Duodenal mucosa (tissue), 2 donors: Measurements from ENCODE around the gene CBX8.

Source experiments
- H3K27ac ChIP-seq: one replicate; pipeline ENCODE4 v1.7.0; 2013; ENCODE audit warnings: low read depth, low read length
- H3K27me3 ChIP-seq, 2 donors: one replicate each; pipeline ENCODE4 v1.7.0; 2013; ENCODE audit warnings: low read length in 2 of 2, control low read depth in 1 of 2; ENCODE audit not compliant: insufficient read depth in 2 of 2, control insufficient read depth in 1 of 2
- H3K36me3 ChIP-seq, 2 donors: one replicate each; pipeline ENCODE4 v1.7.0; 2013; ENCODE audit warnings: low read length in 2 of 2, control low read depth in 1 of 2; ENCODE audit not compliant: insufficient read depth in 2 of 2, control insufficient read depth in 1 of 2
- H3K4me1 ChIP-seq, 2 donors: one replicate each; pipeline ENCODE4 v1.7.0; 2013; ENCODE audit warnings: low read length in 2 of 2, control low read depth in 1 of 2; ENCODE audit not compliant: insufficient read depth in 2 of 2, control insufficient read depth in 1 of 2
- H3K4me3 ChIP-seq, 2 donors: one replicate each; pipeline ENCODE4 v1.7.0; 2013; ENCODE audit warnings: low read length in 2 of 2, low read depth in 1 of 2
- H3K9ac ChIP-seq, 2 donors: one replicate each; pipeline ENCODE4 v1.7.0; 2013; ENCODE audit warnings: low read length in 2 of 2, low read depth in 1 of 2
- H3K9me3 ChIP-seq, 2 donors: one replicate each; pipeline ENCODE4 v1.7.0; 2013; ENCODE audit warnings: low read length in 2 of 2, control low read depth in 1 of 2; ENCODE audit not compliant: control insufficient read depth in 1 of 2

The CBX8 gene

GRCh38 chr17:79803997-79804855 is 7.3 kb upstream of the CBX8 start:
- no peak overlapping the region for H3K27ac ChIP-seq
- peaks cover 20 to 35% of the 10 kb centered on the region in 2 donors for H3K4me1 ChIP-seq
- peak overlapping the region in 1 of 2 donors; percentile 32 for H3K4me3 ChIP-seq

GRCh38 chr17:79803421-79803996 is 6.6 kb upstream of the CBX8 start:
- no peaks in the 10 kb centered on the region for H3K9me3 ChIP-seq
- H3K9ac ChIP-seq, result no peak overlapping the region
- H3K27me3 ChIP-seq, result peaks cover 99 to 100% of the 10 kb centered on the region in 2 donors
- H3K27ac ChIP-seq, result no peak overlapping the region
- H3K36me3 ChIP-seq, result no peaks in the 10 kb centered on the region
- H3K4me3 ChIP-seq, result no peak overlapping the region
- peaks cover 19 to 33% of the 10 kb centered on the region in 2 donors for H3K4me1 ChIP-seq

More at GRCh38 chr17:79803997-79804855, 7.3 kb upstream of the CBX8 start:
- Histone ChIP-seq H3K9me3 (no peaks in the 10 kb centered on the region), H3K27me3 (peaks cover 99 to 100% of the 10 kb centered on the region in 2 donors), H3K36me3 (no peaks in the 10 kb centered on the region), H3K9ac (no peak overlapping the region)

- peaks cover 99 to 100% of the 10 kb centered on the region in 2 donors for H3K27me3 ChIP-seq
- no peak overlapping the region for H3K9ac ChIP-seq
- no peaks in the 10 kb centered on the region for H3K36me3 ChIP-seq
- no peaks in the 10 kb centered on the region for H3K9me3 ChIP-seq
- no peak overlapping the region for H3K27ac ChIP-seq
- H3K4me3 ChIP-seq, result no peak overlapping the region
- peaks cover 23 to 39% of the 10 kb centered on the region in 2 donors for H3K4me1 ChIP-seq
Observed at GRCh38 chr17:79802736-79803420, 6.0 kb upstream of the CBX8 start.

GRCh38 chr17:79802039-79802735 is 5.3 kb upstream of the CBX8 start:
- no peak overlapping the region for H3K4me3 ChIP-seq
- no peak overlapping the region for H3K27ac ChIP-seq
- peaks cover 93 to 94% of the 10 kb centered on the region in 2 donors for H3K27me3 ChIP-seq
- H3K9me3 ChIP-seq, result no peaks in the 10 kb centered on the region
- H3K36me3 ChIP-seq, result no peaks in the 10 kb centered on the region
- H3K9ac ChIP-seq, result no peak overlapping the region
- peaks cover 23 to 41% of the 10 kb centered on the region in 2 donors for H3K4me1 ChIP-seq

DNA sequence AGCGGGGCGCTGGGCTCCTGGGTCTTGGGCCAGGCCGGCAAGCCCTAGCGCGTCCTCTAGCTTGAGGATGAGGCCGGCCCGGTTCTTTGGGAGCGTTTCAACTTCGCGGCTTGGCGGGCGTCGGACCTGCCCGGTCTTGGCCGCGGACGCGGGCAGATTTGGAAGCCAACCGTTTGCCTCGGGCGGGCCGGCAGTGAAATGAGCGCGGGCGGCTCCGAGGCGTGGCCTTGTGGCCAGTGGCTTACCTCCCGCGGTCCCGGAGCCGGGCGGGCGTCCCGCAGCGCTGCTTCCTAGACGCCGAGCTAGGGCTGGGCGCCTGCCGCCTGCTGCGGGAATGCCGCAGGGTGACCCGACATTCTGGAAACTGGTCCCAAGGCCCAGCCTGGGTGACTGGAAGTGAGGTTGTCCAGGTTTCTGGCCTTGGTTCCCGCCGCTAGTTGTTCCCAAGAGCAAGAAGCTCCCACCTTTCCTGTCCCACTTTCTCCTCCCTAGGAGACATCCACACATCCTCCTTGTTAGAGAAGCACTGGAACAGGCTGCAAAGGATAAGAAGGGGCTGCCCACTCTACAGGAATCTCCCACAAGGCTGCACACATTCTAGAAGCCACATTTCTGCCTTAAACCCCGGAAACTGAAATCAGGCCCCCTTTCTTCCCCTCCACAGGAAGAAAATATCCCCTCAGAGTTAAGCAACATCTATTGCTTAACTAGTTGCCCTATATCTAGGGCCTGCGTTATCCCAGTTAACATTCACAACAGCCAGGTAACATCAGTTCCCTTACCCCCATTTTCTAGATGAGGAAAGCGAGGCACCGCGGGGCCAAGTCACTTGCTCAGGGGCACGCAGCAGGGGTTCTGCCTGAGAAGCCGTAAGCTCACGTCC is 4.5 kb upstream of the CBX8 start:
- H3K9me3 ChIP-seq, result no peaks in the 10 kb centered on the region
- H3K27ac ChIP-seq, result no peak overlapping the region
- peak overlapping the region; percentile 15 to 58 for H3K4me3 ChIP-seq
- no peaks in the 10 kb centered on the region for H3K36me3 ChIP-seq
- no peak overlapping the region for H3K9ac ChIP-seq
- H3K27me3 ChIP-seq, result peaks cover 85 to 86% of the 10 kb centered on the region in 2 donors
- H3K4me1 ChIP-seq, result peaks cover 23 to 42% of the 10 kb centered on the region in 2 donors

DNA sequence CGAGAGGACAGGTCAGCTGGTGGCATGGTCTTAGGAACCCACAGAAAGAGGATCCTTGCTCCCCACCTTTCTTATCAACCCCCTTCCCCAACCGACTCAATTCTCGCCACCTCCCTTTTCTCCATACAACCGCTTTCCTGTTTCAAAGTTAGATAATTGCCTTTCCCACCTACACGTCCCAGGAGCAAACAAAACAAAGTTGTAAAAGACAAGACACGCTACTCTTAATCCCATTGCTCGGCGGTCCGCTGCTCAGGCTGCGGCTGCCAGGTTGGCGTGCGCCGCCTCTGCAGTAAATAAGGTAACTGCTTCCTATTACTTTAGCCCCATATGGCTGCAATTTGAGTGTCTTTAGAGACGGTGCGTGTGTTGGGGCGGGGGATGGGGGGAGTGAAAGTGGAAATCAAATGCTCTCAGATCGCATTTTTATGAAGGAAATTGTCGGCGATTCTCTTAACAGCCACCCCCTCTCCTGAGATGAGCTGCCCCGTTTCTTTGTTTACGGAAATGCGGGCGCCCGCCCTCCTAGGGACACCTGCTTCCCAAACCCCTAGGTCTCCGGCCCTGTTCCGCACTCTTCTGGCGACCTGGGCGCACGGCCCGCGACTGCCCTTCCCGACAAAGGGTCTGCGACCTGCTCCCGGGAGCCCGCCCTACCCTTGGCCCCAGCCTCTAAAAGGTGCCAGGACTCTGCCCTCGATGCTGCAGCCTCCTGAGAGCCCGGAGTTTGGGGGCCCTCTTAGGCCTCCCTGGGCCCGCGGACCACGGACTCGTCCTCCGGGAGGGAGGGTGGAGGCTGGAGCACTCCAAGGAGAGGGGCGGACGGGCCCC is 3.7 kb upstream of the CBX8 start:
- Histone ChIP-seq H3K4me3 (peak overlapping the region; percentile 15 to 58), H3K36me3 (no peaks in the 10 kb centered on the region), H3K27me3 (peaks cover 76 to 77% of the 10 kb centered on the region in 2 donors), H3K27ac (no peak overlapping the region), H3K4me1 (peaks cover 30 to 50% of the 10 kb centered on the region in 2 donors), H3K9ac (peak overlapping the region in 1 of 2 donors; percentile 32), H3K9me3 (no peaks in the 10 kb centered on the region)

- Histone ChIP-seq H3K27ac (no peak overlapping the region), H3K27me3 (peaks cover 68 to 69% of the 10 kb centered on the region in 2 donors), H3K36me3 (peaks cover 0 to 2% of the 10 kb centered on the region in 2 donors), H3K4me3 (peak overlapping the region in 1 of 2 donors; percentile 15), H3K9ac (no peak overlapping the region), H3K4me1 (peaks cover 30 to 50% of the 10 kb centered on the region in 2 donors), H3K9me3 (no peaks in the 10 kb centered on the region)
Observed at GRCh38 chr17:79799538-79800324, 2.9 kb upstream of the CBX8 start.

DNA sequence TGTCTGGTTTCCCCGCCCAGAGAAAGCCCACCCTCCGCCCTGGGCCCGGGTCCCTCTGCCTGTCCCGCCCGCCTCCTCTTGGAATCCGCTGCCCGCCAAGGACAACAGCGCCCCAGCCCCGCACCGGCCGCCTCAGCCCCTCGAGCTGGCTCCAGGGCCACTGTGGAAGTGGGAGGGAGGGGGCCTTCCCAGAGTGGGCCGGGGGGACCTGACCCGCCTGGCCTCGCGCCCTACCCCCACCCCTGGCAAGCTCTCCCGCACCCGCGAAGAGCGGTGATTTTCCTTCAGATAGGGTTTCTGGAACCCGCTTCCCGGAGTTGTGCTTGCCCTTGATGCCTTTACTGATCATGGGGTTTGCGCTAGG is 2.3 kb upstream of the CBX8 start:
- Histone ChIP-seq H3K27me3 (peaks cover 63% of the 10 kb centered on the region in 2 donors), H3K4me3 (no peak overlapping the region), H3K9ac (no peak overlapping the region), H3K27ac (no peak overlapping the region), H3K4me1 (peaks cover 26 to 46% of the 10 kb centered on the region in 2 donors), H3K36me3 (peaks cover 0 to 4% of the 10 kb centered on the region in 2 donors), H3K9me3 (no peaks in the 10 kb centered on the region)
